ENCODE data around the gene TBXA2R. TPM values are rescaled to one million over a fixed set of nuclear protein-coding genes. Genes with fewer than 3 reads are reported as not detected.
A peak's percentile ranks its signal among the peaks of the same experiment; 100 is the strongest.

Gene TBXA2R
- total and polyA plus RNA-seq, 2 of the 8 experiments (the other 6 are each of a cell fraction or from before 2014, with no cell fraction given): 0.39 to 0.50 TPM

DNA sequence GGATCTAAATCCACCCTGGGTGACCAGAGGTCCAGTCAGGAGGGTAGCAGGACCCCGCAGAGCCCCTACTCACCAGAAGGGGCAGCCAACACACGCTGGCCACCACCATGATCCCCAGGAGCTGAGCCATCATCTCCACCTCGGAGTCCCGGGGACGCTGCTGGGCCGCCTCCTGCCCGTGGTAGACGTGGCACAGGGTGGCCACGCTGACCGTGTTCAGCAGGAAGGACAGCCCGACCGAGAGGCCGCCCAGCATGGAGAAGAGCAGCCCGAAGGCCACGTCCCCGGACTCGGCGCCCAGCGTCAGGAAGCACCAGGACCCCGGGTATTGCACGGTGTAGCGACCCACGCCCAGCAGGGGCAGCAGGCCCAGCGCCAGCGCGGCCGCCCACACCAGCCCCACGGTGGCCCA lies 6.9 kb downstream of the TBXA2R start (continued):
- TF ChIP-seq EGR1 (IDR thresholded peaks at IDR 0.05; ENCODE audit: borderline replicate concordance, low read depth, low read length) (peak; percentile 71; the same call in 1 of the 2 replicates), PHF8 (conservative IDR thresholded peaks at IDR 0.05; ENCODE audit: low read depth, low read length) (no peak), NANOG (IDR thresholded peaks at IDR 0.05; ENCODE audit: insufficient read depth, low read depth, low read length, poor library complexity, severe bottlenecking) (no peak), EP300 (IDR thresholded peaks at IDR 0.05; ENCODE audit: borderline replicate concordance in 1 of 2, low read depth in 2 of 2, low read length in 2 of 2) (no peak)
